Gastroesophageal sphincter (tissue), 4 donors: ENCODE data around the gene RPL3. TPM values are rescaled to one million over a fixed set of nuclear protein-coding genes. Genes with fewer than 3 reads are reported as not detected.
"Not testable (repeated sequence)": the region's sequence is repeated elsewhere in the genome, so short reads cannot be mapped to it uniquely, and the experiment has no call there.

Experiments
- ATAC-seq: fragments of 150-250 bp; one replicate; pipeline ENCODE4 v1.9.1; 2016; ENCODE audit warnings: mild to moderate bottlenecking, moderate library complexity
- H3K27ac ChIP-seq, 4 donors: fragments of 200-600 bp; sonication (generic) in 3 of 4; 1 replicate in 3 of 4; 2 replicates in 1 of 4; pipeline ENCODE4 v1.5.1; 2016 to 2019
- H3K27me3 ChIP-seq: fragments of 200-600 bp; sonication (generic); one replicate; pipeline ENCODE4 v1.5.1; 2019
- H3K36me3 ChIP-seq, 2 donors: fragments of 200-600 bp; sonication (generic); one replicate each; pipeline ENCODE4 v1.5.1; 2019; ENCODE audit warnings: control low read depth in 1 of 2
- H3K4me1 ChIP-seq, 3 donors: fragments of 200-600 bp; sonication (generic); 1 replicate in 2 of 3; 2 replicates in 1 of 3; pipeline ENCODE4 v1.5.1; 2016 to 2019; ENCODE audit warnings: control low read depth in 2 of 3
- H3K4me3 ChIP-seq, 2 donors: fragments of 200-600 bp; sonication (generic); one replicate each; pipeline ENCODE4 v1.5.1; 2019; ENCODE audit warnings: mild to moderate bottlenecking in 1 of 2, moderate library complexity in 1 of 2
- H3K9me3 ChIP-seq, 3 donors: fragments of 200-600 bp; sonication (generic); one replicate each; pipeline ENCODE4 v1.5.1; 2017 to 2019; ENCODE audit warnings: control low read depth in 2 of 3
- CTCF ChIP-seq, 4 experiments: fragments of 200-600 bp in 2 of 4; fragments of 450-650 bp in 2 of 4; sonication (generic) in 1 of 4; IDR thresholded peaks; one replicate each; pipeline ENCODE4 v1.5.1; 2017 to 2019; ENCODE audit warnings: antibody characterized with exemption in 4 of 4, mild to moderate bottlenecking in 2 of 4, moderate library complexity in 2 of 4
- EP300 ChIP-seq: sonication (generic); formaldehyde crosslinking; IDR thresholded peaks from one replicate; pipeline ENCODE4 v1.6.1; 2017; ENCODE audit warnings: antibody characterized with exemption, mild to moderate bottlenecking
- POLR2A ChIP-seq, 2 donors: fragments of 450-650 bp; IDR thresholded peaks; one replicate each; pipeline ENCODE4 v1.6.1; 2017; ENCODE audit warnings: antibody characterized with exemption in 2 of 2, mild to moderate bottlenecking in 2 of 2, moderate library complexity in 1 of 2
- POLR2AphosphoS5 ChIP-seq: sonication (generic); formaldehyde crosslinking; IDR thresholded peaks from one replicate; pipeline ENCODE4 v1.6.1; 2017; ENCODE audit warnings: antibody characterized with exemption
- WGBS, 2 donors: methylation state at CpG; one replicate each; pipeline ENCODE4 v1.1.5; 2018; ENCODE audit warnings: low coverage in 1 of 2; 5-methylcytosine and 5-hydroxymethylcytosine counted together
- total RNA-seq, 4 donors: library from RNA; depleted of rRNA; stranded (reverse); fragments of >200 nt; gene quantifications; one replicate each; pipeline ENCODE4 v1.1.0, GENCODE V29; 2016

RPL3 gene
- total RNA-seq, 4 donors from 2014 or later = 1,539 to 2,425 (median 1,793) TPM

DNA sequence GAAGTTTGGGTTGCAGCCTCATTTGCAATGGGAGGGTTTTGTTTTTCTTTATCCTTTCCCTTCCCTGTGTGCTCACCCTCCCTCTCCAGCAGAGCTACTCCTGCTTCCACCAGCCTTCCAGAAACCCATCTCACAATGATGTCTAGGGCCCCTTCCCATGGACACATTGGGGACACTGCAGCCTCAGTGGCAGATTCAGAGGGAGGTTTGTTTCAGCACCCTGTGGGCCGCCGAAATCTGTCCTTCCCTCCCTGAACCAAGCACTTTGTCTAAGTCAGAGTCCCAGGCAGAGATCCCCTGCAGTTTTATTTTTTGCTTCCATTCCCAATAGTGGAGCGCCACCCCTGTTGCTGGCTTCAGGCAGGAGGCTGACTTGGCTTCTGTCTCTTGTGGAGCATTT, 21.8 kb upstream of the RPL3 start:
- TF ChIP-seq EP300 (no peak), POLR2A (IDR thresholded peaks at IDR 0.05) (no peak), CTCF (IDR thresholded peaks at IDR 0.05) (no peak), POLR2AphosphoS5 (no peak)
- Histone ChIP-seq H3K4me1 (no peaks in the 10 kb centered on the region), H3K4me3 (no peak overlapping the region), H3K36me3 (no peaks in the 10 kb centered on the region), H3K27me3 (no peaks in the 10 kb centered on the region), H3K9me3 (no peaks in the 10 kb centered on the region), H3K27ac (no peak overlapping the region)
- WGBS, 2 donors = 79 to 100% methylated on average over 1 to 3 of the region's 3 CpGs
- no peak for ATAC-seq

- H3K4me3 ChIP-seq, H3K27me3 ChIP-seq, H3K4me1 ChIP-seq, H3K27ac ChIP-seq, H3K9me3 ChIP-seq, ATAC-seq, H3K36me3 ChIP-seq: not testable (repeated sequence)
- WGBS, 2 donors = 43 to 57% methylated on average over 1 to 7 of the region's 7 CpGs
These were observed 20.4 kb upstream of the RPL3 start for GRCh38 chr22:39339775-39340174.

DNA sequence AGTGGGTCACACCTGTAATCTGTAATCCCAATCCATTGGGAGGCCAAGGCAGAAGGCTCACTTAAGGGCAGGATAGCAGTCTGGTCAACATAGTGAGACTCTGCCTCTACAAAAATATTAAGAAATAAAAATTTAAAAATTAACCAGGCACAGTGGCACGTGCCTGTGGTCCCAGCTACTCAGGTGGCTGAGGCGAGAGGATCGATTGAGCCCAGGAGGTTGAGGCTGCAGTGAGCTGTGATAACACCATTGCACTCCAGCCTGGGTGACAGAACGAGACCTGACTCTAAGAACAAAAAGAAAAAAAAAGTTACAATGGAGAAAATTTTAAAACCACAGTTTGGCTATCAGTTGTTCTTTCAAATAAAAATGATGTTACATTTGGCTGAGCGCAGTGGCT, 17.0 kb upstream of the RPL3 start:
- ATAC-seq = no peak
- WGBS, 2 donors = 86 to 92% methylated on average over 5 of the region's 5 CpGs
- no peak overlapping the region for H3K4me3 ChIP-seq
- H3K4me1 ChIP-seq = no peaks in the 10 kb centered on the region
- H3K36me3 ChIP-seq = no peaks in the 10 kb centered on the region
- H3K27ac ChIP-seq = no peak overlapping the region
- TF ChIP-seq CTCF (IDR thresholded peaks at IDR 0.05) (no peak), POLR2AphosphoS5 (no peak), EP300 (no peak), POLR2A (IDR thresholded peaks at IDR 0.05) (no peak)
- no peaks in the 10 kb centered on the region for H3K9me3 ChIP-seq
- H3K27me3 ChIP-seq = no peaks in the 10 kb centered on the region

- H3K27me3 ChIP-seq = no peaks in the 10 kb centered on the region
- H3K4me1 ChIP-seq = no peaks in the 10 kb centered on the region
- H3K9me3 ChIP-seq = no peaks in the 10 kb centered on the region
- no peak for ATAC-seq
- no peak overlapping the region for H3K4me3 ChIP-seq
- no peaks in the 10 kb centered on the region for H3K36me3 ChIP-seq
- H3K27ac ChIP-seq = peak overlapping the region in 1 of 4 donors; percentile 18
- WGBS, 2 donors = 52 to 76% methylated on average over 5 of the region's 5 CpGs
- TF ChIP-seq EP300 (no peak), POLR2AphosphoS5 (no peak), CTCF (IDR thresholded peaks at IDR 0.05) (no peak), POLR2A (IDR thresholded peaks at IDR 0.05) (no peak)
These were observed 13.1 kb upstream of the RPL3 start for GRCh38 chr22:39332441-39333064.

GRCh38 chr22:39330553-39330952, 11.1 kb upstream of the RPL3 start:
- 88% methylated on average over 1 of the region's 1 CpG; no CpG with 5 or more reads in 1 of the 2 donors for WGBS, 2 donors
- not testable (repeated sequence) for H3K27me3 ChIP-seq, H3K4me3 ChIP-seq, H3K9me3 ChIP-seq, H3K4me1 ChIP-seq, H3K27ac ChIP-seq, H3K36me3 ChIP-seq, ATAC-seq

DNA sequence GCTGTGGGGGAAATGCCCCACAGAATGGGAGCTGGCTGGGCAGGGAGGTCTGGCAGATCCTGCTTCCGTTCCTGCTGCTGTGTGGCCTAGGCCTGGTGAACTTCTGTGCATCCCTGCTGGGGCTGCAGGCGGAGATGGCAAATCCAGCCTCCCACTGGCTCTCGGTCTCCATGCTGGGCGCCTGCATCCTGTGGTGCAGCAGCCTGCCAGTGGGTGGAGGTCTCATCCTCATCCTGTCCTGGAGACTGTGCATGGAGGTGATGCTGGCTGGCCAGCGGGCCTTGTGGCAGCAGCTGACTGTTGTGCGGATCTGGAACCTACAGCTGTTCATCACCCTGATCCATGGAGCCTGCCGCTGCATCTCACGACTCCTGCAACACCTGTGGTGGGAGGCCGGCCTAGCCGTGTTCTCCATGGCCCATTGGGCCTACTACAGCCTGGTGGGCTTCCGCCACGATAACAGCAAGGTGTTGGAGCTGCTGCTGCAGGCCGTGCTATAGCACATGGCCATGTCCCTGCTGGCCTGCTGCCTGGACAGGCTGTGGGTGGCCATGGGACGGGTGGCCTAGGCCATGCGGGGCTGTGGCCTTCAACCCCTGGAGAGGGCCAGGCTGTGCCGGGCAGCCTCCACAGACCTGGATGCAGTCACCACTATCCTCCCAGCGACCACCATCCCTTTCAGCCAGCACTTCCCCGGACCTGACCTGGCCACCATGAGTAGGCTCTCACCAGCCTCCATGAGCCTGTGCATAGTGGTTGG, 8.8 kb upstream of the RPL3 start:
- TF ChIP-seq POLR2AphosphoS5 (no peak), POLR2A (IDR thresholded peaks at IDR 0.05) (no peak)
- Histone ChIP-seq H3K27ac (no peak overlapping the region), H3K4me3 (no peak overlapping the region), H3K36me3 (no peaks in the 10 kb centered on the region), H3K27me3 (no peaks in the 10 kb centered on the region), H3K9me3 (no peaks in the 10 kb centered on the region), H3K4me1 (no peaks in the 10 kb centered on the region)
- no peak for ATAC-seq
- WGBS, 2 donors = no CpG with 5 or more reads among the region's 18 CpGs
